GM12891 (cell line): ENCODE results near the gene C16orf87.

Experiments
- PAX5 ChIP-seq: IDR thresholded peaks from 2 replicates; pipeline ENCODE4 v1.6.1; 2011; ENCODE audit warnings: low read length, moderate library complexity, mild to moderate bottlenecking; ENCODE audit not compliant: insufficient read depth, severe bottlenecking
- POLR2A ChIP-seq: IDR thresholded peaks from 2 replicates; pipeline ENCODE4 v1.6.1; 2011; ENCODE audit warnings: low read depth, low read length, control low read depth
- POLR2AphosphoS5 ChIP-seq: IDR thresholded peaks from 2 replicates; pipeline ENCODE4 v1.6.1; 2011; ENCODE audit warnings: low read depth, low read length, control low read depth

- TF ChIP-seq POLR2AphosphoS5 (no peak), POLR2A (no peak), PAX5 (no peak)
Measured at GRCh38 chr16:46797501-46797900, 33.5 kb downstream of the C16orf87 start.
